Subcutaneous abdominal adipose tissue (tissue), 5 donors: ENCODE results near the gene ZNF658.
"Not testable (repeated sequence)": the region's sequence is repeated elsewhere in the genome, so short reads cannot be mapped to it uniquely, and the experiment has no call there.

Source experiments
- H3K27ac ChIP-seq: one replicate; pipeline ENCODE4 v1.7.0; 2013; ENCODE audit warnings: low read depth, mild to moderate bottlenecking, inconsistent platforms, low read length, moderate library complexity
- H3K27me3 ChIP-seq, 5 donors: one replicate each; pipeline ENCODE4 v1.7.0; 2013; ENCODE audit warnings: low read length in 5 of 5, inconsistent platforms in 1 of 5; ENCODE audit not compliant: control insufficient read depth in 5 of 5, insufficient read depth in 4 of 5
- H3K36me3 ChIP-seq, 5 donors: one replicate each; pipeline ENCODE4 v1.7.0; 2013; ENCODE audit warnings: low read length in 5 of 5; ENCODE audit not compliant: control insufficient read depth in 5 of 5, insufficient read depth in 5 of 5
- H3K4me1 ChIP-seq, 5 donors: one replicate each; pipeline ENCODE4 v1.7.0; 2013; ENCODE audit warnings: low read length in 5 of 5, mild to moderate bottlenecking in 3 of 5, moderate library complexity in 1 of 5; ENCODE audit not compliant: control insufficient read depth in 5 of 5, insufficient read depth in 5 of 5
- H3K4me3 ChIP-seq, 5 donors: one replicate each; pipeline ENCODE4 v1.7.0; 2013; ENCODE audit warnings: low read length in 5 of 5, low read depth in 1 of 5
- H3K9ac ChIP-seq, 5 donors: one replicate each; pipeline ENCODE4 v1.7.0; 2013; ENCODE audit warnings: low read length in 5 of 5, mild to moderate bottlenecking in 4 of 5, moderate library complexity in 3 of 5
- H3K9me3 ChIP-seq, 5 donors: one replicate each; pipeline ENCODE4 v1.7.0; 2013; ENCODE audit warnings: low read length in 5 of 5; ENCODE audit not compliant: control insufficient read depth in 5 of 5
- donor health status: healthy.
- donor health status: healthy.
- donor health status: healthy.
- donor health status: healthy.
- donor health status: healthy.

The ZNF658 gene

GRCh38 chr9:66937662-66938061, 37.1 kb downstream of the ZNF658 start:
- not testable (repeated sequence) for H3K4me1 ChIP-seq, H3K27ac ChIP-seq, H3K27me3 ChIP-seq, H3K36me3 ChIP-seq, H3K9me3 ChIP-seq, H3K9ac ChIP-seq, H3K4me3 ChIP-seq

GRCh38 chr9:66938322-66938721, 37.8 kb downstream of the ZNF658 start:
- not testable (repeated sequence) for H3K27me3 ChIP-seq, H3K4me3 ChIP-seq, H3K27ac ChIP-seq, H3K9ac ChIP-seq, H3K4me1 ChIP-seq, H3K36me3 ChIP-seq, H3K9me3 ChIP-seq

GRCh38 chr9:66939878-66940830, 39.6 kb downstream of the ZNF658 start:
- not testable (repeated sequence) for H3K4me1 ChIP-seq, H3K9ac ChIP-seq, H3K27ac ChIP-seq, H3K4me3 ChIP-seq, H3K36me3 ChIP-seq, H3K9me3 ChIP-seq, H3K27me3 ChIP-seq

GRCh38 chr9:66942400-66943155, 42.1 kb downstream of the ZNF658 start:
- H3K4me1 ChIP-seq, H3K9me3 ChIP-seq, H3K36me3 ChIP-seq, H3K27ac ChIP-seq, H3K4me3 ChIP-seq, H3K9ac ChIP-seq, H3K27me3 ChIP-seq: not testable (repeated sequence)

GRCh38 chr9:66952576-66952975, 52.1 kb downstream of the ZNF658 start:
- H3K4me1 ChIP-seq, H3K9ac ChIP-seq, H3K9me3 ChIP-seq, H3K36me3 ChIP-seq, H3K27ac ChIP-seq, H3K27me3 ChIP-seq, H3K4me3 ChIP-seq: not testable (repeated sequence)
